Measurements from ENCODE around the gene LRBA. TPM values are rescaled to one million over a fixed set of nuclear protein-coding genes. Genes with fewer than 3 reads are reported as not detected.

The LRBA gene
- total RNA-seq, 1 donor, result 38.4 TPM

- TF ChIP-seq, protein P1, sequence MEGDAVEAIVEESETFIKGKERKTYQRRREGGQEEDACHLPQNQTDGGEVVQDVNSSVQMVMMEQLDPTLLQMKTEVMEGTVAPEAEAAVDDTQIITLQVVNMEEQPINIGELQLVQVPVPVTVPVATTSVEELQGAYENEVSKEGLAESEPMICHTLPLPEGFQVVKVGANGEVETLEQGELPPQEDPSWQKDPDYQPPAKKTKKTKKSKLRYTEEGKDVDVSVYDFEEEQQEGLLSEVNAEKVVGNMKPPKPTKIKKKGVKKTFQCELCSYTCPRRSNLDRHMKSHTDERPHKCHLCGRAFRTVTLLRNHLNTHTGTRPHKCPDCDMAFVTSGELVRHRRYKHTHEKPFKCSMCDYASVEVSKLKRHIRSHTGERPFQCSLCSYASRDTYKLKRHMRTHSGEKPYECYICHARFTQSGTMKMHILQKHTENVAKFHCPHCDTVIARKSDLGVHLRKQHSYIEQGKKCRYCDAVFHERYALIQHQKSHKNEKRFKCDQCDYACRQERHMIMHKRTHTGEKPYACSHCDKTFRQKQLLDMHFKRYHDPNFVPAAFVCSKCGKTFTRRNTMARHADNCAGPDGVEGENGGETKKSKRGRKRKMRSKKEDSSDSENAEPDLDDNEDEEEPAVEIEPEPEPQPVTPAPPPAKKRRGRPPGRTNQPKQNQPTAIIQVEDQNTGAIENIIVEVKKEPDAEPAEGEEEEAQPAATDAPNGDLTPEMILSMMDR (IDR thresholded peaks at IDR 0.05; ENCODE audit: insufficient read depth, low read depth, low read length), result no peak
- no peak overlapping the region for H3K4me3 ChIP-seq (ENCODE audit: low read depth, low read length)
- DNase-seq (ENCODE audit: low read depth), result no peak
These were observed 734.1 kb downstream of the LRBA start for GRCh38 chr4:150280975-150281374.

- H3K4me3 ChIP-seq (ENCODE audit: low read depth, low read length), result no peak overlapping the region
- peak; percentile 86 for DNase-seq (ENCODE audit: low read depth)
- TF ChIP-seq, protein P1 (IDR thresholded peaks at IDR 0.05; ENCODE audit: insufficient read depth, low read depth, low read length), result no peak
These were observed 734.8 kb downstream of the LRBA start for GRCh38 chr4:150280081-150280895.

GRCh38 chr4:150278206-150278605 is 736.9 kb downstream of the LRBA start:
- TF ChIP-seq, protein P1 (IDR thresholded peaks at IDR 0.05; ENCODE audit: insufficient read depth, low read depth, low read length), result no peak
- DNase-seq (ENCODE audit: low read depth), result no peak
- H3K4me3 ChIP-seq (ENCODE audit: low read depth, low read length), result no peak overlapping the region

DNA sequence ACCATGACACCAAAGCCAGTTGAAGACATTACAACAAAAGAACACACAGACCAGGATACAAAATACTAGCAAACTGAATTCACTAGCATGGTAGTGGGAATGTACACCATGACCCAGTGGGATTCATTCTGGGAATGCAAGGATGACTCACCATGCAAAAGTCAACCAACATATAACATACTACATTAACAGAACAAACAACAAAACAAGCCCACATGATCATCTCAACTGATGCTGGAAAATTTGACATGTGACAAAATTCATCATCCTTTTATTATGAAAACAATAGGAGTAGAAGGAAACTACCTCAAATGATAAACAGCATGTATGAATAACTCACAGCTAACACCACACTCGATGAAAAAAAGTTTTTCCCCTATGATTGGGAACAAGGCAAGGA is 746.6 kb downstream of the LRBA start:
- H3K4me3 ChIP-seq (ENCODE audit: low read depth, low read length), result no peak overlapping the region
- DNase-seq (ENCODE audit: low read depth), result peak; percentile 44
- TF ChIP-seq, protein P1 (IDR thresholded peaks at IDR 0.05; ENCODE audit: insufficient read depth, low read depth, low read length), result no peak

GRCh38 chr4:150265806-150266205 is 749.3 kb downstream of the LRBA start:
- no peak for DNase-seq (ENCODE audit: low read depth)
- no peak overlapping the region for H3K4me3 ChIP-seq (ENCODE audit: low read depth, low read length)
- TF ChIP-seq, protein P1 (IDR thresholded peaks at IDR 0.05; ENCODE audit: insufficient read depth, low read depth, low read length), result no peak

DNA sequence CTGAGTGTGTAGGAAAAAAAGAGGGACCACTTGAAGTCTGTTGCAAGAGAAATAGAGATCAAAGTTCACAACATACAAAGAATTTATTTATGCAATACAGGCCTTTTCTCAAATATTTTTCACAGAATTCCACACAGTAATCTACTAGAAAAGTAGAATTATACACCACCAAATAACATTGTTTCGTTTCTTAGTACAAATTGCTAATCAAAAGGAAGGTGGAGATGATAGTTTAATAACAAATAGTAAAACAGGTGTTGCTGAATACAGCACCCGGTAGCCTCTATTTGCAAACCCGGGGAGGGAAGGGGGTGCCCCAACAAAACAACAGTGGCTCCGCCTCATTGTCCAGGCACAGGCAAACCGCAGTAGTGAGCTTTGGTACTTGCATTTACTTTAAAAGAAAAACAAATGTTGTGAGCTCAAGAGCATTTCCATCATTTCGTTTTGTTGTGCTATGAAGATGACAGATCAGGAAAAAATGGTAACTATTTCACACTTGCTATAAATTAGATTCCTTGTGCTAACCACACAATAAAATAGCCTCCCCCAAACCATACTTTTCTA is 750.4 kb downstream of the LRBA start:
- DNase-seq (ENCODE audit: low read depth), result peak; percentile 29
- H3K4me3 ChIP-seq (ENCODE audit: low read depth, low read length), result no peak overlapping the region
- TF ChIP-seq, protein P1 (IDR thresholded peaks at IDR 0.05; ENCODE audit: insufficient read depth, low read depth, low read length), result no peak

Measured in fibroblast of villous mesenchyme (primary cell).